Measurements from ENCODE around the gene ARL8A.
A peak's percentile ranks its signal among the peaks of the same experiment; 100 is the strongest.
"Not testable (repeated sequence)": the region's sequence is repeated elsewhere in the genome, so short reads cannot be mapped to it uniquely, and the experiment has no call there.

ARL8A gene

DNA sequence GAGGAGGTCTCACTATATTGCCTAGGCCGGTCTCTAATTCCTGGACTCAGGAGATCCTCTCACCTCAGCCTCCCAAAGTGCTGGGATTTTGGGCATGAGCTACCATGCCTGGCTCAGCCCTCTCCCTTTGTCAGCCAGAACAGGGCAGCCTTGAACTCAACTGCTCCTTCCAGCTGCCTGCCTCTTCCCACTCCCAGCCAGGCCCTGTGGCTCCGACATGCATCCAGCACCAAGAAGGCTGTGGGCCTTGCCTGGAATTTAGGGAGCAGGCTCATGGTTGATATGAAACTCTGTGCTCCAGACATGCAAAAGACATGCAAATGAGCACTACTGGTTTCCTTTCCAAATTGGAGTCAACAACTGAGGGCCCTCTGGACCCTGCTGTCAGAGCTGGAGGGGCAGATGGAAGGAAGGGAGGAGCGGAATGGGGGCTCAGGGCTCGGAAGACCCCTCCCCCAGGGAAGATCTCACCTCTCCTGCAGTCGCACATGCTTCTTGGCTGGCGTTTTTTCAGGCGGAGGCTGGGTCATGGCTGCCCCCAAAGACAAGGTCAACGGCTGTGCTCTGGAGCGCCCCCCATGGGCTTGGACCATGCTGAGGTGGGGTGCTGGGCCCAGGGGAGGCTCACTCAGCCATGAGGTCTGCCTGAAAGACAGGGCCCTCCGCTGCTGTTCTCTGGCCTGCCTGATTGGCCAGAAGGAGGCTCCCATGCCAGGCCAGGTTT lies 14.4 kb upstream of the ARL8A start:
- peak; percentile 68 for DNase-seq (ENCODE audit: low spot score)

DNA sequence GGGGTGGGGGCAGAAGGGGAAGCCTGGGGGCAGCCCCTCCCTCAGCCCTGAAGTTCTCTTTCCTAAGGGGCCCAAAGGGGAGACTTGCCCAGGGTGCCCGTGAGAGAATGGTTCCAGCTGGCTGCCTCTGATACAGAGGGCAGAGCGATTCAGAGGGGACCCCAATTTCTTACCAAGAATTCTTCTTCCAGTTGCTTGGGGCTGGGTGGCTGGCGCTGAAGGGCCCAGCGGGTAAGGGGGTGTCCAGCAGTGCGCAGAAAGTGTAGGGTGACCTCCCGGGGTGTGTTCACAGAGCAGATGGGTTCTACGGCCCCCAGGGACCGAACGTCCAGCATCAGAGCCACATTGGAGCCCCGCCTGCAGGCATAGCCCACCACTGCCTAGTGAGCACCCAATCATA lies 13.4 kb upstream of the ARL8A start:
- no peak for DNase-seq (ENCODE audit: low spot score)

DNA sequence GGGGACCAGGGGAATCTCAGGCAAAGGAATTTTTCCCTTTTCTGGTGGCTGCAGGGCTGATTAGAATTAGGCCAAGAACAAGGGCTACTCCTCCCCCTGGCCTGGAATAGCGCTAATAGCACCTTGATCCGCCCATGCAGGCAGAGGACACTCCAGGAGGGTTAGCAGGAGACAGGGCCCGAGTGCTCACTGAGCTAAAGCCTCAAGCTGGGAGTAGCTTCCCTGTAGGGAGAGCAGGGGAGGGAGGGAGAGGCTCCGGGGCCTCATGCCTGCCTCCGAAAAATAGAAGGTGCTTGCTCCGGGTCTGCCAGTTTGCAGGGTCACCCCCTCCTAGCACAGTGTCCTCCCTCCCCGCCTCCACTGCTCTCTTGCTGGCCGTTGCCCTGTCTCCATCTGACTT lies 12.1 kb upstream of the ARL8A start:
- no peak for DNase-seq (ENCODE audit: low spot score)

DNA sequence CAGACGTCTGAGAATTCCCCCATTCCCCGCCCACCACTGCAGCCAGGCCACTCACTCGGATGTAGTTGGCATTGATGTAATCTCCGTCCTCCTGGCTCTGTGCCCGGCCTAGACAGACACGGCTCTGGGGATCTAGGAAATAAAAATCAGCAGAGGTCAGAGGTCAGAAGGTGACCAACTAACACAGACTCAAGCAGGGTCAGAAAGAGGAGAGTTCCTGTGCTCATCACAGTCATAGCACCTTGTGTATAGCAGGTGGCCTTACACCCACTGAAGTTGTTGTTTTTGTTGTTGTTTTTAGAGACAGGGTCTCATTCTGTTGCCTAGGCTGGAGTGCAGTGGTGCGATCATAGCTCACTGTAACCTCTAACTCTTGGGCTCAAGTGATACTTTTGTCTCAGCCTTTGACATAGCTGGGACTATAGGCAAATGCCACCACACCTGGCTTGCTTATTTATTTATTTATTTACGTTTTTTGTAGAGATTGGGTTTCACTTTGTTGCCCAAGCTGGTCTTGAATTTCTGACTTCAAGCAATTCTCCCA lies 11.0 kb upstream of the ARL8A start:
- DNase-seq (ENCODE audit: low spot score), result peak; percentile 62

DNA sequence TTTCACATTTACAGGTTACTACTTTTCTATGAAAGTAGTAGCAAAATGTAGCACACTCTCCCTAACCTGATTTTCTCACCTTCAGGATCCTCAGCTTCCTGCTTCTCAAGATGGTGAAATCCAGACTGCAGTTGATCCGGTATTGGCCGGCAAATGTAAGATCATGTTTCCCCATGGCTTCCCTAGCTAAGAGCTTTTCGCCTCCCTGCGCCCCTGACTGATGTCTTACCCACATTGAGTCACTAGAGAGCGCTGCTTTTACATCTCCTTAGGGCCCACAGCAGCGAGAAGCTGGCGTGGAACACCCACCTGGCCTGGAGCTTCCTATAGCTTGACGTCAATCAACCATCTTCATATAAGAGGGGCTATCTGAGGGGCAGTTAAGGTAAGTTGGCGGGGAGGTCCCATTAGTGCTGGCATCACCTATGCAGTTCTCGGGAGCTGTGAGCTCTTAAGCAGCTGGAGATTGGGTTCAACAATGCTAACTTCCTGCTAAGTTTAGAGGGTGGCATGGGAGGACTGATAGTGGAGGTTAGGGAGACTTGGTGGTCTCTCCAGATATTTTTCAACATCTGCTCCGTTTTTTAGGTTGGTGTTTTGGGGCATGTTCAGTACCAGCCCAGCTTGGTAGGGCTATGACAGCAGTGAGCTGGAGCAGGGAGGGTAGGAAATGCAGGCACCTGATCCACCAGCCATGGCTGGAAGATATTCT lies 10.4 kb upstream of the ARL8A start:
- DNase-seq (ENCODE audit: low spot score), result peak; percentile 83

DNA sequence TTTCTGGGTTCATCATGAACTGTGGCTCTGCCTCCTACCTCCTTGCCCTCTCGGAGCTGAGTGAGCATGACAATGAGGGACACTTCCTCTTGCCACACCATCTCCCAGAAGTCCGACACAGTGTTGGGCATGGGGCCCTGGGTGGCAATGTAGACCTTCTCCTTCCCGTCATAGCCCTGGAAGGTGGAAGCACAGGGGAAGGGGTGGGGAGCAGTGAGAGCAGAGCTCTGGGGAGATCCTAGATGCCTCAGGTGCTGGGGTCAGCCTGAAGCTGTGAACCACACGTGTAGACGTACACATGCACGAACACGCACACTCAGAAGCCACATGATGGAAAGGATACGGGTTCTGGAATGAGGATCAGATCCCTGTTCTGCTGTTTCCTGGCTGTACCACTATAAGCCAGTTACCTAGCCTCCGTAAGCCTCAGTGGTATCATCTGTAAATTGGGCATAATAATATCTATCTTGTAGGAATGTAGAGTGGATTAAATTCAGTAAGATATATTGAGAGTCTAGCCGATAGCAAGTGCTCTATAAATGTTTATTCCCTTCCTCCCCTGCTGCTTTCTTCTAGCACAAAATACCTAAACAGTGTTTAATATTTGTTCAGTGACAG lies 9.7 kb upstream of the ARL8A start:
- DNase-seq (ENCODE audit: low spot score), result no peak

DNA sequence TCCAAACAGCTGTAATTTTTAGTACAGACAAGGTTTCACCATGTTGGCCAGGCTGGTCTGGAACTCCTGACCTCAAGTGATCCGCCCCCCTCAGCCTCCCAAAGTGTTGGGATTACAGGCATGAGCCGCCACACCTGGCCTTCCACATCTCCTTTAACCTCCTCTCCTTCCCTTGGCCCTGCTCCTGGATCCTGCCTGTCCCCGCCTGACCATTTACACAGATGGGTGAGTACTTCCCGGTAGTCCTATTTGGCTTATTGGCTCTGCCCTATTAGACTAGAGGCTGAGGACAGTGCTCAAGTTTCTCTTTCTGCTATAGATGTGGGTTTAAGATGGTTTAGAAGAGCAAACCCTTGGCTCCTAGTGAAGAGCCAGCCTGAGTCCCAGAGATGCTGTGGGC lies 8.7 kb upstream of the ARL8A start:
- DNase-seq (ENCODE audit: low spot score), result no peak

DNA sequence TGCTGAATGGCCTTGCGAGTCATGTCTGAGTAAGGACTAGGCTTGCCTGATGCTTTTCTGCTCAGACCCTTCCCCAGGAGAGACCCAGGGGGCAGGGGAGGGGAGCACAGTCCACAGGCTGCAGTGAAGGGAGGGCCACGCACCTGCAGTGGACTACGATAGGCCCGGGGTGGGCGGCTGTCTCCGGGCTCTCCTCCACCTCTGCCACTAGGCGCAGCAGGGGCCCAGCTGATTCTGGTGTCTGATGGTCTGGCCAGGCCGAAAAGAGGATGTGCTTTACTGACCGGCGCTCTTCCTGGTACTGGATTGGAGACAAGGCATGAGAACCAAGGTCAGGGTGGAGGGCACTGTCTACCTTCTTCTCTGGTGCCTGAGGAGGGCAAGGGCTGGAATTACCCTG lies 7.9 kb upstream of the ARL8A start:
- DNase-seq (ENCODE audit: low spot score), result no peak

DNA sequence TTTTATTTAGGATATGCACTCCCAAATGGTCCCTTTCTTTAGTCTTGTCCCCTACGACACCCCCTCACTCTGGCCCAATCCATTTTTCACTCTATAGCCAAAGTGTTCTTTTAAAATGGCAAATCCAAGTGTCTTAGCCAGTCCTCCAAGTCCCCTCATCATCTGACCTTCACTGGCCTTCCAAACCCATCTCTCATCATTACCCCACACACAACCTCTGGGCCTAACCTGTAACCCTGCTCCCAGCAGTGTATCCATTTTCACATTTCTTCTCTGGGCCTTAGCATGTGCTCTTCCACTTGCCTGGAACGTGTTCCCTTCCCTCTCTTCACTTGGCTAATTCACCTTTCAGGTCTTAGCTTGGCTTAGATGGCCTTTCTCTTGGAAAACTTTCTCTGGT lies 6.5 kb upstream of the ARL8A start:
- no peak for DNase-seq (ENCODE audit: low spot score)

DNA sequence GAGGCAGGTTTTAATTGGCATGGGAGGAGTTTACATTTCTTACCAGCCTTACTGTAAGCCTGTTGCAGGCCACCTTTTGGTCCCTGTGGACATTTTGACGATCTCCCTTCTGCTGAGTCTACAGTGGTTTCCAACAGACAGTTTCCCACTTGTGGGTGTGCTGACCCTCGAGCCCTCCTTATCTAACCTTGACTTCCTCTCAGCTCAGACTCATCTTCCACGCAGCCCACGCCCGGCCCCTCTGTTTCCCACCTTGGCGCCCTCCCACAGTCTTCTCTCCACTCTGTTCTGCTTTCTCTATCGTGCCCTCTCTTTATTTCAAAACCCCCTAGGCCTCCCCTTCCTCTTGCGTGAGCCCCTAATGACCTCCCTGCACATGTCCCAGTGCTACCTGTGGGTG lies 6.1 kb upstream of the ARL8A start:
- DNase-seq (ENCODE audit: low spot score), result no peak

DNA sequence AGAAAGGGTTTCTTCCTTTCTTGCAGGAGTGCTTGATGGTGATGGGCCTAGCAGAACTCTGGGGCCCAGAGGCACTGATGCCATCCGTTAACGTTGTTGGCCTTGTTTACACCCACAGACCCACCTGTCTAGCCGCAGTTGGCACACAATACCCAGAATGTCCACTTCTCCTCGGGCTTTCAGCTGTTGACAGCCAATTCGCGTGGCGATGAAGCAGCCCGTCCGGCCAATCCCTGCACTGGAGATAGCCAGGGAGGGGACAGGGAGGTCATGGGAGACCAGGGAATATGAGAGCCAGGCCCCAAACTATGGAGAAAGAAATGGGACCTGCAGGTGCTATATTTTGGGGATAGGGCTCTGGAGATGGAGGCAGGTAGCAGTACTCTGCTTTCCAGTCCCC lies 5.7 kb upstream of the ARL8A start:
- no peak for DNase-seq (ENCODE audit: low spot score)

DNA sequence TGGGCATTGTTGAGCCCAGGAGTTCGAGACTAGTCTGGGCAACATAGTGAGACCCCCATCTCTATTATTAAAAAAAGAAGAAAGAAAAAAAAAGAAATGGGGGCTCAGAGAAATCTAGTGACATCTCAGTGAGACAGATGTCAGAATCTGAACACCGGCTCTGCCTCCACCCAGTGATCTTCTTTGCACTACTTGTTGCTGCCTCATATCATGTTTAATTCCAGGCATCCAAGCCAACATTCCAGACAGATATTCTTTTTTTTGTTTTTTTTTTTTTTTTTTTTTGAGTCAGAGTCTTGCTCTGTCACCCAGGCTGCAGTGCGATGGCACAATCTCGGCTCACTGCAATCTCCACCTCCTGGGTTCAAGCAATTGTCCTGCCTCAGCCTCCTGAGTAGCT lies 5.0 kb upstream of the ARL8A start:
- DNase-seq (ENCODE audit: low spot score), result no peak

DNA sequence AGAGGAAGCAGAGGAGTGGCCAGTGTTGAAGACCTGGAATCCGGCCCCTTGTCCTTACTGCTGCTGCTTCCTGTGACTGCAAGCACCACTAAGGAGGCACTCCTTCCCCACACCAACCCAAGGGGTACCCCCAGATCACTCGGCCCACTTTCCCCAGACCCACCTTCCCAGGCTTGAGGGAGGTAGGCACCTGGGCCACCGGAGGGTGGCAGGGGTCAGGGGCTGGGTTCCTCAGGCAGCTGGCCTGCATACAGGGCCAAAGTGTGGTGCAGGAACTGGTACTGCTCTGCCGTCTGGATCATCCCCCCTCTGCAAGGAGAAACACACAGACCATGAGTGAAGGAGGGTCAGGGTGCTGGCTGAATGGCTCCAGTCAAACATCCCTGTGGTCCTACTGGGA lies 3.9 kb upstream of the ARL8A start:
- no peak for DNase-seq (ENCODE audit: low spot score)

DNA sequence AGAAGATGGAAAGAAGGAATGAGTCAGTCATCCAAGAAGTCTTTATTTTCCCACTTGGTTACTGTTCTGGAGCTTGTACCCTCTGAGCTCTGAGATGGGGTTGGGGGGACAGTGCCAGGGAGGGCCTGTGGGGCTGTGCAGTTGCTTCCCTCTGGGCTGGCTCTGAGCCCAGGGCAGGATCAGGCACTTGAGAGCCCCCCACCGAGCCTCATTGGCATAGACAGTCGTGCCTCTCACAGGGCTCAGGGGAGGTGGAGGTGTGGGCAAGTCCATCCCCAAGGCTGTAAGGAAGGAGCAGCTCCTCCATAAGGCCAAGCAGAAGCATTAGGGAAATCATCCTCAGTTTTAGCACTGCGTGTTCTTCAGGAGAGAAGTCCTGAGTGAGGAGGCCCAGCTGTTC lies 2.5 kb upstream of the ARL8A start:
- DNase-seq (ENCODE audit: low spot score), result no peak

DNA sequence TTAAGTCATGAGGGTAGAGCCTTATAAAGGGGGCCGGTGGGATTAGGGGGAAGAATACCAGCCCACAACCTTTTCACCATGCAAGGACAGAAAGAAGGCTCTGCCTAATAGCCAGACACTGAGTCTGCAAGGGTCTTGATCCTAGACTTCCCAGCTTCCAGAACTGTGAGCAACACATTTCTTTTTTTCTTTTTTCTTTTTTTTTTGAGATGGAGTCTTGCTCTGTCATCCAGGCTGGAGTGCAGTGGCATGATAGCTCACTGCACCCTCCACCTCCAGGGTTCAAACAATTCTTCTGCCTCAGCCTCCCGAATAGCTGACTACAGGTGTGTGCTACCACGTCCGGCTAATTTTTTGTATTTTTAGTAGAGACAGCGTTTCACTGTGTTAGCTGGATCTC lies 1.7 kb upstream of the ARL8A start:
- DNase-seq (ENCODE audit: low spot score), result no peak

DNA sequence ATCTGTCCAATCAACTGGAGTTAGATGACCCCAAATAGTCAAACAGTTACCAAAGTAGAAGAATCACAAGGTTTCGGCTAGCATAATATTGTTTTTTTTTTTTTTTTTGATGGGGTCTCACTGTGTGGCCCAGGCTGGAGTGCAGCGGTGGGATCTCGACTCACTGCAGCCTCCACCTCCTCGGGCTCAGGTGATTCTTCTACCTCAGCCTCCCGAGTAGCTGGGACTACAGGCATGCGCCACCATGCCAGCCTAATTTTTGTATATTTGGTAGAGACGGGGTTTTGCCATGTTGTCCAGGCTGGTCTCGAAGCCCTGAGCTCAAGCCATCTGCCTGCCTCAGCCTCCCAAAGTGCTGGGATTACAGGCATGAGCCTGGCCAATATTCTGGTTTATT lies 1.2 kb upstream of the ARL8A start:
- DNase-seq (ENCODE audit: low spot score), result not testable (repeated sequence)

DNA sequence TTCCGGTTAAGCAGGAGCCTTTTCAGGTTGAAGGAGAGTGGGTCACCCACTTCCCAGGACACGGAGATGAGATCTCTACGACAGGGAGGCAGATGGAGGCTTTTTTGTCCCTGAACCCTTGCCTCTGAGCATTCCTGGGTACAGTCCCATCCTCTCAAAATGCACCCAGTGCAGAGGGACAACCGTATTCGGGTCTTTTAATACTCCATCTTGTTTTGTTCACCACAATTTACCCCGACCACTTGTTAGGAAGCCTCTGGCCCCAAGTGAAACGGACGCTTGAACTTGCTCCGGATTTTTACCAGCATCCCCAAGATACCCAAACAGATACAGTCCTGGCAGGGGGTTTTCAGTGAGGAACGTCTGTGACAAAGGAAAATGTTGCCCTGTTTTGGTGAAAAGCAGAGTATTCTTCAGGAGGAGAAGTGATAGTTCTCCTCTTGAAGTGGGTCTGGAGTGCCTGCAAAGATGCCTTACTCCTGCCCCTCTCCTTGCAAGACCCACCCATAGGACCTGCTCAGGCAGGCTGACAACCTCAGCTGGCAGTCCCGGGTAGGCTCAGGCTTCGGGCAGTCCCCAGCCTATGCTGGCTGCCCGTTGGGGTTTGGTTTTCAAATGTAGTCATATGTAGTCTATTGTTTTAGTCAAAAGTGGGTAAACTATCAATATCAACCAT lies 669 bp upstream of the ARL8A start:
- peak; percentile 46 for DNase-seq (ENCODE audit: low spot score)

DNA sequence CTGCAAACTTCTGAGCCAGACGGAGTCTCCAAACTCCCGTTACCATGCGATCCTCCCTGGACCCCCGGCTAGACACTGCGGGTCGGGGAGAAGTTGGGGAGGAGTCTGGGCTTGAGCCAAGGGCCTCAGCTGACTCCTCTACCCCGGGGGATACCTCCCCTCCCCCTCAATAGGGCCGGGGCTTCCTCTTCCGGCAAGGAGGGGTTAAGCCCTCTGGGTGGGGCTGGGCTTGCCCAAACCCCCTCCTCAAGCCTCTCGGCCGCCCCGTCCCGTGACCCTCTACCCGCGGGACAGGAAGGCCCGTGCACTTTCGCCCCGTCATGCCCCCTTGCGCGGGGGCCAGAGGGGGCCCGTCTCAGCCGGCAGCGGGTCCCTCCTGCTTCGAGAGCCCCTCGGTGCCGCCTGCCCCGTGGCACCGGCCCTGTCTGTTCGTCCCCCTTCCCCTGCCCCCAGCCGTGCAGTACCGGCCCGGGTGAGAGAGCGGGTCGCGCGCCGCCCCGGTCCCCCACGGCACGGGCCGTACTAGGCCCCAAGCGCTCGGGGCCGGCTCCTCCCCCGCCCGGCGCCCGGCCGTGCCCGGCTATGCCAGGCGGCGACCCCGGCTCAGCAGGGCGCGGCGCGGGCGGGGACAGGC lies 652 bp downstream of the ARL8A start:
- peak; percentile 74 for DNase-seq (ENCODE audit: low spot score)

DNA sequence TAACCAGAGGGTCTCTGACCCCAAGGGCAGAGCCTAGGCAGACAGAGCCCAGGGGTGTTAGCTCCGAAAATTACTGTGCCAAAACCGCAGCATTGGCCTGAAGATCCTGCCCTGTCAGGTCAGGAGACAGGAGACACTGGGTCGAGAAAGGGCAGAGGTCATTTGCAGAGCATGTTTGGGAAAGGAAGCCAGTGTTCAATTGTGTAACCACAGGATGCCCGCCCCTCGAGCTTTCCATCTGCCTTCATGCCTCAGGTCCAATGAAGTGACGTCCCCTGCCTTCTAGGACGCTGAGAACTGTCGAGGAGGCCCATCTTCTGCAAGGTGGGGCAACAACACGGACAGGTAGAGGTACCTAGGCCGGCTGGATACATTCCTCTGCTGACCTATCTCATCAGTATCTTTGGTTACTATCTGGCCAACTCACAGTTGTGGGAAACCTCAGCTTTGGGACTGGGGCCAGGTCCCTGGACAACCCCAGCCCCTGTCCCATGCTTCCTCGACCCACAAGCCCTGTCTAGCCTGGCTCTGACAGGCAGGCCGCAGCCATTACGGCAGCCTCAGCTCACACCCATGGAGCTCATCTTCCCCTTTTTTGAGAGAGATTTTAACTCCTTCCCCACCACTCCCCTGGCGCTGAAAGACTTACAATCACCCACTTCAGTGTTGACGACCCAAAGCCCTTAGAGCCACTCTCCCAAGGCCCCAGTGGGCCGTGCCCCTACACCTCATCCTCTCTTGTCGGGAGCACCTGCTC lies 1.3 kb downstream of the ARL8A start:
- DNase-seq (ENCODE audit: low spot score), result peak; percentile 82

DNA sequence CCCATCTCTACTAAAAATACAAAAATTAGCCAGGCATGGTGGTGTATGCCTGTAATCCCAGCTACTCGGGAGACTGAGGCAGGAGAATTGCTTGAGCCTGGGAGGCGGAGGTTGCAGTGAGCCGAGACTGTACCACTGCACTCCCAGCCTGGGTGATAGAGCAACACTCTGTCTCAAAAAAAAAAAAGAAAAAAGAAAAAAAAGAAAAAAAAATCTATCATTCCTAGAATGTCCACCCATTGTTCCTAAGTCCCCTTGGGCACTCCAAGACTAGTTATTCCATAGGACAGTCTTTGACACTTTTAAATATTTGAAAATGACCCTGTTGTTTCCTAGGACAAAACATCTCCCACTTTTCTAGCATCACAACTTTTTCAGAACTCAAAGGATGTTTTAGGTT lies 3.1 kb downstream of the ARL8A start:
- not testable (repeated sequence) for DNase-seq (ENCODE audit: low spot score)

DNA sequence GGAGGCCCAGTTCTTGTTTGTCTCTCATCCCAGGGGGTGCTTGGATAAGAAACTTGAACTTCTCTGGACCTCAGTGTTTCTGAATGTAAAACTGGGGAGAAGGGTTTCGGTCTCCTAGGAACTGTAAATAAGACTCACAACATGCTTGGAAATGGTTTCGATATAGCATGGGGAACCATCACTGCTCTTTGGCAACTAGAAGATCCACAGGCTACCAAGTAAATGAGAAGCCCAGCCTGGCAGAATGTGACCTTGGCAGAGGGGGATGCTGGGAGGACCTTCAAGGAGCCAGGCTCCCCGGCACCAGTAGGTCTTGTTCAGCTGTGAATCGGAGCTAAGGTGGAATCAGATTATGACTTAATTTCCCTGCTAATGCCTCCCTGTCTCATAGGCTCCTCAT lies 3.7 kb downstream of the ARL8A start:
- no peak for DNase-seq (ENCODE audit: low spot score)
